Ectodermal cell (in vitro differentiated cells): ENCODE data around the gene IARS2.

Experiments used
- H3K27ac ChIP-seq: 2 replicates; pipeline ENCODE4 v1.7.0; 2013; ENCODE audit warnings: mild to moderate bottlenecking, low read depth, low read length; ENCODE audit not compliant: insufficient read depth, poor library complexity, severe bottlenecking
- H3K27me3 ChIP-seq: 2 replicates; pipeline ENCODE4 v1.7.0; 2013; ENCODE audit warnings: mild to moderate bottlenecking, low read length; ENCODE audit not compliant: insufficient read depth, control insufficient read depth, poor library complexity, severe bottlenecking
- H3K36me3 ChIP-seq: one replicate; pipeline ENCODE4 v1.7.0; 2013; ENCODE audit warnings: low read length; ENCODE audit not compliant: control insufficient read depth, insufficient read depth
- H3K4me1 ChIP-seq: one replicate; pipeline ENCODE4 v1.7.0; 2013; ENCODE audit warnings: low read length; ENCODE audit not compliant: control insufficient read depth, insufficient read depth
- H3K4me3 ChIP-seq: 2 replicates; pipeline ENCODE4 v1.7.0; 2013; ENCODE audit warnings: low read depth, low read length, control low read depth; ENCODE audit not compliant: insufficient read depth
- H3K9me3 ChIP-seq: 2 replicates; pipeline ENCODE4 v1.7.0; 2013; ENCODE audit warnings: mild to moderate bottlenecking, low read length, moderate library complexity; ENCODE audit not compliant: control insufficient read depth
- WGBS, 2 experiments: methylation state at CpG; one replicate each; pipeline ENCODE4 v1.1.7; 2013; ENCODE audit warnings: missing lambda C conversion rate in 2 of 2; 5-methylcytosine and 5-hydroxymethylcytosine counted together

IARS2 gene

DNA sequence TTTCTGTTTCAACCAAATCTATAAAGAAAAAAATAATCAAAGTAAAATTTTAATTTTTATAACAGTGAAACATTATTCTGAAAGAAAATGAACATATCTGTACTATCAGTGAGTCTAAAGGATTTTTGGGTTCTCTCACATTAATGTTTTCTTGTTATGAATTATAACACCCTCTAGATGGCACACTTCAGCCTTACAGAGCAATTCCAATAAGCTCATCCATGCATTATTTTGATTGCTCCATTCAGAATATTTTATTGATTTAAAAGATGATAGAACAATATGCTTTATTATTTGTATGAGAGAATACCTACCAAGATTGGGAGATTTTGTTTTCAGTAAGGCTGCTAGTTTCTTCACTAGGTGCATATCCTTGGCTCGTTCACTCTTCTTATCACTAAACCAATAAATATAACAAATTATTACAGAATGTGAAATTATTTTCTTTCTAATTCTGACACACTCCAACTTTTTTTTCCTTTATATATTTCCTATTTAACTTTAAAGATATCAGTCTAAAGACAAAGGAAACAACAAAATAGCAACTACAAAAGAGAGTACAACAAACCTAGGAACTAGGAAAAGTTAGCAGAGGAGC lies 95.9 kb downstream of the IARS2 start:
- no CpG with 5 or more reads among the region's 1 CpG for WGBS, 2 experiments
- H3K4me3 ChIP-seq: no peak overlapping the region
- no peaks in the 10 kb centered on the region for H3K27me3 ChIP-seq
- no peaks in the 10 kb centered on the region for H3K4me1 ChIP-seq
- H3K9me3 ChIP-seq: no peaks in the 10 kb centered on the region
- no peak overlapping the region for H3K27ac ChIP-seq
- peaks cover 24% of the 10 kb centered on the region for H3K36me3 ChIP-seq

DNA sequence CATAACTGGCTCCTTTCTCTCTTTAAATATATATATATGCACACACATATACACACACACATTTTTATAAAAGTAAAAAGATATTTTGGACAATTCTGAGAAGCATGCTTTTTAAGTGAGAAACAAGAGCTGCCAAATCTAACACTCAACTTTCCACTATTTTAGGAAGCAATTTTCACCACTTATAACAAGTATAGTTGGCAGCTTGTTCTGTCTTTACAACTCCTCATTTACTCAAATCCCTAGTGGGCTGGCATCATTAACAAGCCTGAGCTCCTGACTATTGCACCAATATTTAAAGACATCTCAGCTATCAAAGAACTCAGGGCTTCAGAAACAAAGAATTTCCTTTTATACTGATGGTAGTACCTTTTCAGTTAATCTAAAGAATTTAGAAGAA lies 101.8 kb downstream of the IARS2 start:
- H3K27ac ChIP-seq: no peak overlapping the region
- H3K27me3 ChIP-seq: no peaks in the 10 kb centered on the region
- no peaks in the 10 kb centered on the region for H3K4me1 ChIP-seq
- H3K9me3 ChIP-seq: no peaks in the 10 kb centered on the region
- no peak overlapping the region for H3K4me3 ChIP-seq
- peaks cover 18% of the 10 kb centered on the region for H3K36me3 ChIP-seq
